ENCODE results near the gene DNAJC21. TPM values are rescaled to one million over a fixed set of nuclear protein-coding genes. Genes with fewer than 3 reads are reported as not detected.

Gene DNAJC21
- total and polyA plus RNA-seq, 2 of the 4 experiments (the other 2 are of a cell fraction) = 8.8 to 12.7 TPM

- H2BK15ac ChIP-seq (ENCODE audit: low read depth, low read length) = no peak overlapping the region
- H3K27ac ChIP-seq (ENCODE audit: insufficient read depth, low read length) = no peak overlapping the region
- H2AFZ ChIP-seq (replicated peaks; ENCODE audit: low read length, poor library complexity) = no peak overlapping the region
- H3K4me2 ChIP-seq (ENCODE audit: low read depth, low read length) = no peak overlapping the region
- no TSS peak for BruUV-seq (replicated peaks)
- POLR2A ChIA-PET (ENCODE audit: unreplicated experiment) = no interaction called here
- WGBS, 2 experiments (ENCODE audit: extremely low coverage in 2 of 2, insufficient read length in 1 of 2) = 60% methylated on average over 1 of the region's 2 CpGs; no CpG with 5 or more reads in 1 of the 2 experiments
- no peak overlapping the region for H3K4ac ChIP-seq (ENCODE audit: low read depth, low read length)
- no peak overlapping the region for H3K23ac ChIP-seq (ENCODE audit: low read depth, low read length)
- H3K36me3 ChIP-seq (ENCODE audit: control insufficient read depth, insufficient read depth, low read length) = no peaks in the 10 kb centered on the region
- H4K8ac ChIP-seq (ENCODE audit: low read depth in 2 of 2, low read length in 2 of 2) = no peak overlapping the region
- no peaks in the 10 kb centered on the region for H3K79me1 ChIP-seq (ENCODE audit: low read depth in 1 of 2, low read length in 2 of 2)
- no peak overlapping the region for H3K18ac ChIP-seq (ENCODE audit: low read depth, low read length)
- no peak overlapping the region for H2BK5ac ChIP-seq (ENCODE audit: low read depth, low read length, poor library complexity, severe bottlenecking)
- CTCF ChIA-PET = no interaction called here
- intact Hi-C loops (cut with micrococcal nuclease) (no loop called here), in situ Hi-C loops (cut with MboI; ENCODE audit: low sequenced_read_pairs) (no loop called here), dilution Hi-C loops (cut with HindIII; ENCODE audit: low sequenced_read_pairs, unreplicated experiment) (no loop called here)
- no peak overlapping the region for H2BK120ac ChIP-seq (ENCODE audit: low read depth, low read length)
- no peaks in the 10 kb centered on the region for H4K20me1 ChIP-seq (ENCODE audit: insufficient read depth, low read length)
- no peak overlapping the region for H3K14ac ChIP-seq (replicated peaks; ENCODE audit: low read depth, low read length)
- no peaks in the 10 kb centered on the region for H3K9me1 ChIP-seq (ENCODE audit: insufficient read depth, low read length)
- H4K91ac ChIP-seq (ENCODE audit: insufficient read depth, low read depth, low read length) = no peak overlapping the region
- no peak overlapping the region for H3K9ac ChIP-seq (ENCODE audit: low read depth, low read length)
- no peak overlapping the region for H2AK5ac ChIP-seq (ENCODE audit: low read depth, low read length)
- H3K9me3 ChIP-seq (ENCODE audit: control insufficient read depth, insufficient read depth, low read length) = no peaks in the 10 kb centered on the region
- no peaks in the 10 kb centered on the region for H3K4me1 ChIP-seq (ENCODE audit: control insufficient read depth, insufficient read depth, low read length)
- TF ChIP-seq MAZ (IDR thresholded peaks at IDR 0.05; ENCODE audit: borderline replicate concordance, low read depth, low read length) = no peak
- no peak for TF ChIP-seq FOS (IDR thresholded peaks at IDR 0.05; ENCODE audit: low read depth, low read length)
- TF ChIP-seq POLR2A (IDR thresholded peaks at IDR 0.05; ENCODE audit: low read depth, low read length) = no peak
- TF ChIP-seq RCOR1 (IDR thresholded peaks at IDR 0.05; ENCODE audit: insufficient replicate concordance, low read length) = no peak
- TF ChIP-seq MXI1 (IDR thresholded peaks at IDR 0.05; ENCODE audit: borderline replicate concordance, low read depth, low read length) = no peak
- TF ChIP-seq USF2 (IDR thresholded peaks at IDR 0.05; ENCODE audit: low read depth, low read length) = no peak
- no peak for TF ChIP-seq RFX5 (IDR thresholded peaks at IDR 0.05; ENCODE audit: low read depth, low read length)
- no peak for TF ChIP-seq CHD1 (IDR thresholded peaks at IDR 0.05; ENCODE audit: low read depth, low read length)
- DNase-seq (no peak), ATAC-seq (ENCODE audit: low read depth) (no peak)
- no peak overlapping the region for H2AK9ac ChIP-seq (replicated peaks; ENCODE audit: low read depth, low read length, poor library complexity)
- no peak overlapping the region for H4K5ac ChIP-seq (ENCODE audit: low read depth, low read length)
- peaks cover 17% of the 10 kb centered on the region for H3K27me3 ChIP-seq (ENCODE audit: control insufficient read depth, insufficient read depth, low read length)
- no peak overlapping the region for H2BK20ac ChIP-seq (ENCODE audit: low read depth, low read length)
- no peak overlapping the region for H3K56ac ChIP-seq (ENCODE audit: extremely low read depth, insufficient read depth, low read length)
- no peak overlapping the region for H3K4me3 ChIP-seq (ENCODE audit: insufficient read depth, low read depth, low read length)
Measured at GRCh38 chr5:34996261-34996660, 66.9 kb downstream of the DNAJC21 start.

All from IMR-90 (cell line).